Gastrocnemius medialis (tissue), 4 donors: ENCODE results near the gene NDOR1.

Experiments used
- POLR2A ChIP-seq, 2 donors: fragments of 450-650 bp; IDR thresholded peaks; one replicate each; pipeline ENCODE4 v1.6.1; 2017; ENCODE audit warnings: antibody characterized with exemption in 2 of 2, mild to moderate bottlenecking in 2 of 2, moderate library complexity in 2 of 2
- TF ChIP-seq, protein P1 (sequence below), 5 experiments: fragments of 450-650 bp in 3 of 5; fragments of 200-600 bp in 2 of 5; sonication (generic) in 2 of 5; IDR thresholded peaks in 4 of 5; conservative IDR thresholded peaks in 1 of 5; 1 replicate in 4 of 5; 2 replicates in 1 of 5; pipeline ENCODE4 v1.5.1; 2016 to 2019; ENCODE audit warnings: antibody characterized with exemption in 5 of 5, mild to moderate bottlenecking in 3 of 5, moderate library complexity in 3 of 5

DNA sequence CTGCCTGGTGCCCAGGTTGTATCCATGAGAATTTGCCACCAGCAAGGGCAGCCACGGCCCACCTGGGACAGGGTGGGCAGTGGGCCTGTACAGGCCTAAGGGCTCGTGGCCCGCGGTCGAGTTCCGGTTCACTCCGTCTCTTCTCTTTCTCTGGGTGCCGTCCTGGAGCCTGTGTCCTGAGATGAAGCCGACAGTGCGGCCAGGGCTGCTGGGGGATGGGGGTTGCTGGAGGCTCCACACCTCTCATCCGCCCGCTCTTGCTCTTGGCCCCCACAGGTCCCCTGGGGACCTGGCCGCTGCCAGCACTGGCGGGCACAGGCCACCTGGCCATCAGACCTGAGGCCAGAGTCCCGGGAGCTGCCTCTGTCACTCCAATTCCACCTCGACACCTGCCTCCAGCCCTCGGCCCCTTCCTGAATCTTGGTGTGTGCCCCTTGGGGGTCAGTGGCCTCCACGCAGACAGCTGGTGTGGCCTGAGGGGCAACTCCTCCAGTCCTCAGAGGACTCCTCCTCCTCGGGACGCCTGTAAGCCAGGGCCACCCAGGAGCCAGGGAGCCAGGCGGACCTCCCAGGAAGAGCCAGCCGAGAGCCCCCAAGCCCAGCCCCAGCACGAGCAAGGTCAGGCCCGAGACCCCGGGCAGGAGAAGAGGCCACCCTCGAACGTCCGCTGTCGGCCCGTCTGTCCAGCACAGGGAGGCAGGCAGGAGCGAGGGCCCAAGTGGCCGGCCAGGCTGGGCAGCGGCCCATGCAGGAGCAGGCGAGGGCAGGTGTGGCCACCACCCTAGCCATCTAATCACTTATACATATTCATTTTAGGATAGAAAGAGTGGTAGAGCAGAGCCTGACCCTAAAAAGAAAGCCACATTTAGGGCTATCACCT is 40.9 kb upstream of the NDOR1 start:
- TF ChIP-seq, protein P1, sequence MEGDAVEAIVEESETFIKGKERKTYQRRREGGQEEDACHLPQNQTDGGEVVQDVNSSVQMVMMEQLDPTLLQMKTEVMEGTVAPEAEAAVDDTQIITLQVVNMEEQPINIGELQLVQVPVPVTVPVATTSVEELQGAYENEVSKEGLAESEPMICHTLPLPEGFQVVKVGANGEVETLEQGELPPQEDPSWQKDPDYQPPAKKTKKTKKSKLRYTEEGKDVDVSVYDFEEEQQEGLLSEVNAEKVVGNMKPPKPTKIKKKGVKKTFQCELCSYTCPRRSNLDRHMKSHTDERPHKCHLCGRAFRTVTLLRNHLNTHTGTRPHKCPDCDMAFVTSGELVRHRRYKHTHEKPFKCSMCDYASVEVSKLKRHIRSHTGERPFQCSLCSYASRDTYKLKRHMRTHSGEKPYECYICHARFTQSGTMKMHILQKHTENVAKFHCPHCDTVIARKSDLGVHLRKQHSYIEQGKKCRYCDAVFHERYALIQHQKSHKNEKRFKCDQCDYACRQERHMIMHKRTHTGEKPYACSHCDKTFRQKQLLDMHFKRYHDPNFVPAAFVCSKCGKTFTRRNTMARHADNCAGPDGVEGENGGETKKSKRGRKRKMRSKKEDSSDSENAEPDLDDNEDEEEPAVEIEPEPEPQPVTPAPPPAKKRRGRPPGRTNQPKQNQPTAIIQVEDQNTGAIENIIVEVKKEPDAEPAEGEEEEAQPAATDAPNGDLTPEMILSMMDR (IDR thresholded peaks at IDR 0.05 in 4 of 5, conservative IDR thresholded peaks at IDR 0.05 in 1 of 5), result no peak
- TF ChIP-seq POLR2A (IDR thresholded peaks at IDR 0.05), result no peak
